Measurements from ENCODE around the gene SOD1. TPM values are rescaled to one million over a fixed set of nuclear protein-coding genes. Genes with fewer than 3 reads are reported as not detected.

The SOD1 gene
- total and polyA plus RNA-seq, 2 of the 8 experiments (the other 6 are each of a cell fraction or from before 2014, with no cell fraction given): 192 to 226 TPM

GRCh38 chr21:31654340-31654739 is 5.2 kb upstream of the SOD1 start:
- H3K79me1 ChIP-seq (ENCODE audit: low read depth, low read length): no peaks in the 10 kb centered on the region
- H3K4ac ChIP-seq (replicated peaks; ENCODE audit: insufficient read length, low read depth, low read length): no peak overlapping the region
- H3K23me2 ChIP-seq (ENCODE audit: low read depth, low read length): no peaks in the 10 kb centered on the region
- H4K5ac ChIP-seq (ENCODE audit: insufficient read length, low read depth, low read length): no peak overlapping the region
- ChIA-PET POLR2A (ENCODE audit: partially characterized antibody) (interaction anchor here (1.1 kb wide), 1 partner anchor 9 kb away, joined by 4 read pairs; no protein-coding TSS in a partner anchor), CTCF (ENCODE audit: partially characterized antibody) (interaction anchor here (0.7 to 1.8 kb wide), 2 partner anchors 9 to 31 kb away, joined by 3 to 7 read pairs; no protein-coding TSS in a partner anchor)
- H3K4me2 ChIP-seq (ENCODE audit: insufficient read depth in 1 of 2, low read depth in 2 of 2, low read length in 2 of 2): no peak overlapping the region
- H4K8ac ChIP-seq (ENCODE audit: extremely low read depth, insufficient read depth, low read length): no peak overlapping the region
- no peak overlapping the region for H2BK5ac ChIP-seq (ENCODE audit: low read depth, low read length)
- H2AFZ ChIP-seq (ENCODE audit: low read length): no peak overlapping the region
- no peak overlapping the region for H3K9ac ChIP-seq (replicated peaks in 1 of 4; ENCODE audit: extremely low read depth in 1 of 4, low read depth in 3 of 4, low read length in 3 of 4)
- no peak overlapping the region for H3K18ac ChIP-seq (ENCODE audit: extremely low read depth, low read length)
- no peak overlapping the region for H4K91ac ChIP-seq (replicated peaks; ENCODE audit: insufficient read length, low read length)
- H3K4me3 ChIP-seq (ENCODE audit: extremely low read depth in 1 of 4, insufficient read depth in 2 of 4, low read depth in 3 of 4, low read length in 4 of 4): no peak overlapping the region
- no peak for FAIRE-seq
- WGBS, 2 experiments (ENCODE audit: extremely low coverage in 1 of 2, insufficient coverage in 1 of 2, insufficient read length in 1 of 2, insufficient replicate concordance in 2 of 2, low coverage in 1 of 2, low lambda C conversion rate in 2 of 2, missing lambda C conversion rate in 1 of 2): 93% methylated on average over 19 of the region's 20 CpGs; no CpG with 5 or more reads in 1 of the 2 experiments
- no peak overlapping the region for H2BK15ac ChIP-seq (ENCODE audit: low read length)
- H4K20me1 ChIP-seq (replicated peaks in 1 of 2; ENCODE audit: control insufficient read depth in 1 of 2, insufficient read depth in 2 of 2, low read length in 2 of 2): no peaks in the 10 kb centered on the region
- H2BK20ac ChIP-seq (ENCODE audit: low read length): no peak overlapping the region
- no peak overlapping the region for H2BK120ac ChIP-seq (replicated peaks; ENCODE audit: low read depth, low read length)
- H3K9me3 ChIP-seq (ENCODE audit: insufficient read depth in 2 of 2, low read depth in 1 of 2, low read length in 1 of 2): peaks cover 0 to 6% of the 10 kb centered on the region in 2 experiments; a peak in 1 of 4 replicates
- H3K79me2 ChIP-seq (ENCODE audit: control insufficient read depth in 1 of 2, insufficient read depth in 2 of 2, low read length in 2 of 2): no peaks in the 10 kb centered on the region
- no peaks in the 10 kb centered on the region for H3K27me3 ChIP-seq (replicated peaks in 1 of 4; ENCODE audit: control insufficient read depth in 3 of 4, extremely low read depth in 1 of 4, insufficient read depth in 3 of 4, low read length in 3 of 4)
- H3K4me1 ChIP-seq (replicated peaks in 1 of 4; ENCODE audit: control insufficient read depth in 3 of 4, insufficient read depth in 4 of 4, low read length in 3 of 4): no peaks in the 10 kb centered on the region
- peak in 1 of 2 experiments; percentile 51 for DNase-seq (ENCODE audit: low read depth in 1 of 2, low spot score in 2 of 2)
- no peak overlapping the region for H3K27ac ChIP-seq (ENCODE audit: low read depth, low read length)
- H3K36me3 ChIP-seq (ENCODE audit: control insufficient read depth in 2 of 4, insufficient read depth in 4 of 4, low read length in 3 of 4): no peaks in the 10 kb centered on the region
- H3K23ac ChIP-seq (ENCODE audit: insufficient read length): no peak overlapping the region
- H3K14ac ChIP-seq (ENCODE audit: insufficient read length): no peak overlapping the region
- no peak overlapping the region for H3K56ac ChIP-seq (replicated peaks; ENCODE audit: insufficient read length, low read depth, low read length)
- H2BK12ac ChIP-seq (ENCODE audit: low read depth, low read length): no peak overlapping the region
- no peak overlapping the region for H2AK5ac ChIP-seq (ENCODE audit: low read depth, low read length)
- TF ChIP-seq GABPA (IDR thresholded peaks at IDR 0.05; ENCODE audit: borderline replicate concordance, insufficient read depth, low read length): no peak
- TF ChIP-seq BRCA1 (IDR thresholded peaks at IDR 0.05; ENCODE audit: low read depth, low read length): no peak
- no peak for TF ChIP-seq SP2 (IDR thresholded peaks at IDR 0.05; ENCODE audit: low read length)
- TF ChIP-seq ASH2L (IDR thresholded peaks at IDR 0.05; ENCODE audit: low read length): no peak
- no peak for TF ChIP-seq CBX8 (IDR thresholded peaks at IDR 0.05; ENCODE audit: borderline replicate concordance, low read depth, low read length)
- no peak for TF ChIP-seq NRF1 (IDR thresholded peaks at IDR 0.05; ENCODE audit: low read depth, low read length)
